K562 (cell line): ENCODE results near the gene ELMOD1. TPM values are rescaled to one million over a fixed set of nuclear protein-coding genes. Genes with fewer than 3 reads are reported as not detected.

ENCODE experiments used
- ATAC-seq: fragments of 200-7000 bp; cut with Tn5 transposase; 3 replicates; pipeline ENCODE4 v1.9.1; 2020; ENCODE audit warnings: moderate library complexity
- BruUV-seq: library from RNA; stranded (reverse); fragments of 400-500 nt; replicated peaks from 2 replicates; lab custom pipeline; 2021; lab: Mats Ljungman, UMichigan
- CTCF ChIA-PET: fragments of 300-600 bp; formaldehyde crosslinking; extraction: SDS; loops from one replicate; lab custom pipeline; 2021; ENCODE audit warnings: low intra/inter-chr PET ratio; lab: Yijun Ruan, JAX
- POLR2A ChIA-PET: fragments of 300-600, 350-650 bp; sonication (Branson Sonifier 250); formaldehyde crosslinking; extraction: SDS; loops from one replicate; lab custom pipeline; 2021; ENCODE audit warnings: antibody characterized with exemption, inconsistent platforms; lab: Yijun Ruan, JAX
- DNase-seq, 4 experiments: peaks; one replicate each; pipeline versions ENCODE4 v3.0.0 to v3.0.0-alpha.2; 2011 to 2018; ENCODE audit warnings: low spot score in 3 of 4, mixed read lengths in 3 of 4; ENCODE audit errors: extremely low read depth in 1 of 4
- FAIRE-seq: peaks from 2 replicates; lab custom pipeline; 2011; peaks lifted over from hg19 to GRCh38; lab: Jason Lieb, UNC
- H2AFZ ChIP-seq: 2 replicates; pipeline ENCODE4 v1.6.0; 2011; ENCODE audit warnings: low read depth, low read length, control low read depth, inconsistent platforms
- H3K27ac ChIP-seq: fragments of 200-600 bp; 3 replicates; pipeline ENCODE4 v1.8.0; 2011; ENCODE audit warnings: low read depth, mild to moderate bottlenecking, control low read depth, inconsistent platforms, low read length, moderate library complexity, mixed read lengths; ENCODE audit errors: extremely low read depth
- H3K27me3 ChIP-seq, 2 experiments: fragments of 300-600 bp in 1 of 2; 2 replicates in 1 of 2; 3 replicates in 1 of 2; pipeline versions ENCODE4 v1.6.0 to v1.8.0; 2011; ENCODE audit warnings: inconsistent platforms in 2 of 2, low read length in 2 of 2, mild to moderate bottlenecking in 1 of 2, mixed read lengths in 1 of 2, moderate library complexity in 1 of 2; ENCODE audit not compliant: control insufficient read depth in 2 of 2, insufficient read depth in 2 of 2
- H3K36me3 ChIP-seq: fragments of 300-600 bp; 3 replicates; pipeline ENCODE4 v1.8.0; 2011; ENCODE audit warnings: mild to moderate bottlenecking, low read length, inconsistent platforms; ENCODE audit not compliant: control insufficient read depth, insufficient read depth
- H3K4me1 ChIP-seq, 2 experiments: fragments of 200-600 bp in 1 of 2; replicated peaks in 1 of 2; 2 replicates in 1 of 2; 3 replicates in 1 of 2; pipeline versions ENCODE4 v1.5.1 to v1.8.0; 2011; ENCODE audit warnings: inconsistent platforms in 2 of 2, low read length in 2 of 2, mild to moderate bottlenecking in 1 of 2, mixed read lengths in 1 of 2, moderate library complexity in 1 of 2; ENCODE audit not compliant: control insufficient read depth in 2 of 2, insufficient read depth in 2 of 2
- H3K4me2 ChIP-seq: 2 replicates; pipeline ENCODE4 v1.6.1; 2011; ENCODE audit warnings: low read length, control low read depth, inconsistent platforms, mixed read lengths; ENCODE audit not compliant: insufficient read depth
- H3K4me3 ChIP-seq: fragments of 200-600 bp; sonication (generic), shearing (Covaris generic); 2 replicates; pipeline ENCODE4 v1.5.1; 2016; ENCODE audit warnings: control low read depth, inconsistent platforms
- H3K79me2 ChIP-seq: fragments of 200-600 bp; 3 replicates; pipeline ENCODE4 v1.8.0; 2011; ENCODE audit warnings: low read length, inconsistent platforms; ENCODE audit not compliant: control insufficient read depth, insufficient read depth
- H3K9ac ChIP-seq, 2 experiments: 2 replicates each; pipeline versions ENCODE4 v1.6.0 to v1.6.1; 2011; ENCODE audit warnings: low read depth in 2 of 2, low read length in 2 of 2, control low read depth in 1 of 2, inconsistent platforms in 1 of 2, mild to moderate bottlenecking in 1 of 2, mixed read lengths in 1 of 2; ENCODE audit not compliant: insufficient read depth in 1 of 2
- H3K9me1 ChIP-seq: one replicate; pipeline ENCODE4 v1.6.0; 2011; ENCODE audit warnings: inconsistent platforms, mild to moderate bottlenecking, low read length, moderate library complexity; ENCODE audit not compliant: control insufficient read depth, insufficient read depth
- H3K9me3 ChIP-seq: replicated peaks from 2 replicates; pipeline ENCODE4 v1.5.1; 2011; ENCODE audit warnings: low read depth, low read length, inconsistent platforms; ENCODE audit not compliant: control insufficient read depth, insufficient read depth
- H4K20me1 ChIP-seq: replicated peaks from 2 replicates; pipeline ENCODE4 v1.6.1; 2011; ENCODE audit warnings: low read length, inconsistent platforms, mixed read lengths; ENCODE audit not compliant: control insufficient read depth, insufficient read depth
- JUND ChIP-seq, 2 experiments: IDR thresholded peaks; 2 replicates in 1 of 2; 3 replicates in 1 of 2; pipeline ENCODE4 v1.6.1; 2011; ENCODE audit warnings: borderline replicate concordance in 2 of 2, low read depth in 2 of 2, low read length in 2 of 2, improper control_type of control experiment in 1 of 2, missing biosample characterization in 1 of 2, missing genetic modification characterization in 1 of 2, missing genetic modification reagents in 1 of 2
- MEF2A ChIP-seq: IDR thresholded peaks from 2 replicates; pipeline ENCODE4 v1.6.1; 2011; ENCODE audit warnings: low read depth, mild to moderate bottlenecking, low read length, moderate library complexity; ENCODE audit not compliant: control insufficient read depth
- POLR3G ChIP-seq: IDR thresholded peaks from 2 replicates; pipeline ENCODE4 v1.6.1; 2011; ENCODE audit not compliant: insufficient read length, insufficient replicate concordance; ENCODE audit errors: extremely low read depth
- RNF2 ChIP-seq: sonication (generic); IDR thresholded peaks from 2 replicates; pipeline ENCODE4 v1.6.1; 2016
- SMARCA5 ChIP-seq: fragments of 450-650 bp; IDR thresholded peaks from 2 replicates; pipeline ENCODE4 v1.6.1; 2016
- SRF ChIP-seq, 2 experiments: fragments of 250-450, 450-650 bp in 1 of 2; sonication (Bioruptor Pico) in 1 of 2; sonication (generic) in 1 of 2; formaldehyde crosslinking; IDR thresholded peaks; 2 replicates each; pipeline versions ENCODE4 v1.5.0 to v1.5.1; 2020 to 2022; ENCODE audit warnings: mild to moderate bottlenecking in 1 of 2, missing genetic modification reagents in 1 of 2
- TCF3 ChIP-seq: sonication (generic); formaldehyde crosslinking; IDR thresholded peaks from 2 replicates; pipeline ENCODE4 v1.4.0; 2020; ENCODE audit warnings: mild to moderate bottlenecking, missing genetic modification reagents
- ZBTB7A ChIP-seq: IDR thresholded peaks from 2 replicates; pipeline ENCODE4 v1.6.1; 2011; ENCODE audit warnings: low read depth, mild to moderate bottlenecking, low read length, moderate library complexity, borderline replicate concordance; ENCODE audit not compliant: control insufficient read depth
- ZNF583 ChIP-seq: fragments of 250-450 bp; sonication (Bioruptor Pico); IDR thresholded peaks from 2 replicates; pipeline ENCODE4 v1.4.0; 2020
- WGBS: fragments of 100-300 bp; shearing (Covaris generic); methylation state at CpG from one replicate; pipeline ENCODE4 v1.1.6; 2016; ENCODE audit warnings: low coverage, mixed read lengths; ENCODE audit not compliant: insufficient coverage; ENCODE audit errors: missing lambda C conversion rate; 5-methylcytosine and 5-hydroxymethylcytosine counted together
- in situ Hi-C: fragments of 300-500 bp; cut with MboI; formaldehyde crosslinking; loops from 4 replicates; pipeline ENCODE4 v1.15.0; 2018; ENCODE audit warnings: inconsistent platforms, mixed read lengths
- intact Hi-C: fragments of 100-400 bp; cut with micrococcal nuclease; formaldehyde crosslinking; loops from 2 replicates; pipeline ENCODE4 v1.14.2; 2022
- polyA plus RNA-seq, 8 experiments: library from polyadenylated mRNA; depleted of rRNA in 4 of 8; stranded (reverse) in 5 of 8; unstranded in 3 of 8; fragments of >200 nt; fragmentation: Nextera tagmentation in 2 of 8; fragmentation: Illumina TruSeq in 1 of 8; extraction: Ambion mirVana in 2 of 8; extraction: Trizol in 1 of 8; gene quantifications; 2 replicates each; pipeline versions ENCODE4 v1.2.1 to v1.2.3, GENCODE V29; 2011 to 2014; ENCODE audit warnings: inconsistent platforms in 1 of 8, missing spikeins in 1 of 8
- total RNA-seq, 7 experiments: library from RNA; depleted of rRNA in 6 of 7; stranded (reverse); fragments of >200 nt in 6 of 7; fragmentation: Illumina TruSeq in 2 of 7; extraction: Trizol in 2 of 7; gene quantifications; 2 replicates each; pipeline versions ENCODE4 v1.2.1 to v1.2.3, GENCODE V29; 2011 to 2021; ENCODE audit warnings: low replicate concordance in 1 of 7
- TF ChIP-seq, protein P1 (sequence below): IDR thresholded peaks from 2 replicates; pipeline ENCODE4 v1.6.1; 2012; ENCODE audit warnings: low read depth, low read length, improper control_type of control experiment, borderline replicate concordance

Gene ELMOD1
- total and polyA plus RNA-seq, 9 of the 15 experiments (the other 6 are each of a cell fraction or from before 2014, with no cell fraction given) = not detected

DNA sequence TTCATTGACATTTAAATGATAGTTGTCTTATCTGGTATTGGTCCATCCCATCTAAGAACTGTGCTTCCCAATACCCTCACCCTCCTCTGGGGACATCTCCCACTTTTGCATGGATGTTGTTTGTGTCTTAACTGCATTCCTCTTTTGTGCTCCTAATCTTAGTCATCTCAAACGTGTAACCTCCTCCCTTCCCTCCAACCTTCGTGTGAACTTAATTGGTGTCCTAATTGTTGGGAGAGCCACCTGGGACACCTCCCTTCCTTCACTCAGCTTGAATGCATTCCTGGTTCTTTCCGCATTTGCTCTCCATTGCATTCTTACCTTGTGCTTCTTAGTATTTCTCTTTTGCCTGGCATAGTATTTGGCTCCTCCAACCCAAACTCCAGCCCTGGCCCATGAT lies 9.8 kb upstream of the ELMOD1 start:
- BruUV-seq = no TSS peak
- Histone ChIP-seq H3K9ac (no peak overlapping the region), H4K20me1 (no peaks in the 10 kb centered on the region)
- whole genome bisulfite sequencing = 2% methylated on average over 3 of the region's 3 CpGs
- TF ChIP-seq SMARCA5 (no peak), MEF2A (no peak), ZBTB7A (no peak), ZNF583 (CRISPR knock-in tag) (no peak), POLR3G (no peak), JUND (IDR thresholded peaks at IDR 0.05; ENCODE audit: borderline replicate concordance, low read depth, low read length) (no peak), JUND (tag; IDR thresholded peaks at IDR 0.05; ENCODE audit: borderline replicate concordance, low read depth, low read length) (no peak), SRF (CRISPR knock-in tag; IDR thresholded peaks at IDR 0.05) (no peak), TCF3 (CRISPR knock-in tag) (no peak), RNF2 (no peak)
- TF ChIP-seq, protein P1, sequence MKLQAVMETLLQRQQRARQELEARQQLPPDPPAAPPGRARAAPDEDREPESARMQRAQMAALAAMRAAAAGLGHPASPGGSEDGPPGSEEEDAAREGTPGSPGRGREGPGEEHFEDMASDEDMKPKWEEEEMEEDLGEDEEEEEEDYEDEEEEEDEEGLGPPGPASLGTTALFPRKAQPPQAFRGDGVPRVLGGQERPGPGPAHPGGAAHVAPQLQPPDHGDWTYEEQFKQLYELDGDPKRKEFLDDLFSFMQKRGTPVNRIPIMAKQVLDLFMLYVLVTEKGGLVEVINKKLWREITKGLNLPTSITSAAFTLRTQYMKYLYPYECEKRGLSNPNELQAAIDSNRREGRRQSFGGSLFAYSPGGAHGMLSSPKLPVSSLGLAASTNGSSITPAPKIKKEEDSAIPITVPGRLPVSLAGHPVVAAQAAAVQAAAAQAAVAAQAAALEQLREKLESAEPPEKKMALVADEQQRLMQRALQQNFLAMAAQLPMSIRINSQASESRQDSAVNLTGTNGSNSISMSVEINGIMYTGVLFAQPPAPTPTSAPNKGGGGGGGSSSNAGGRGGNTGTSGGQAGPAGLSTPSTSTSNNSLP = no peak
- TF ChIP-seq, all 486 proteins: peak for 0
- Histone ChIP-seq H3K27me3 (0 out of 5 replicates have a peak, but pooled peaks cover 0 to 2% of the 10 kb centered on the region in 2 experiments), H3K27ac (no peak overlapping the region), H3K4me3 (no peak overlapping the region), H2AFZ (no peak overlapping the region), H3K9me1 (no peaks in the 10 kb centered on the region), H3K79me2 (no peaks in the 10 kb centered on the region), H3K4me1 (no peaks in the 10 kb centered on the region; a peak in 1 of 5 replicates), H3K36me3 (no peaks in the 10 kb centered on the region), H3K9me3 (no peaks in the 10 kb centered on the region), H3K4me2 (no peak overlapping the region)
- POLR2A ChIA-PET = no interaction called here
- intact Hi-C loops (no loop called here), in situ Hi-C loops (no loop called here)
- no peak for DNase-seq
- FAIRE-seq = no peak
- CTCF ChIA-PET = no interaction called here
- no peak for ATAC-seq
